Suppressor macrophage treated with lipopolysaccharide for 4 hours (primary cell): ENCODE results near the gene LRRC58.
"Not testable (repeated sequence)": the region's sequence is repeated elsewhere in the genome, so short reads cannot be mapped to it uniquely, and the experiment has no call there.

Source experiments
- DNase-seq: peaks from one replicate; pipeline ENCODE4 v3.0.0-alpha.2; 2020

Gene LRRC58

GRCh38 chr3:120348991-120349854 lies at the start of gene LRRC58:
Gene LRRC58, minus strand, starts transcription at chr3:120349354. Its CDS starts 111 bp downstream, at chr3:120349243.
- DNase-seq, result peak; percentile 97

- DNase-seq, result no peak
These were observed 47.3 kb upstream of the LRRC58 start for GRCh38 chr3:120396469-120396868.

- no peak for DNase-seq
These were observed 45.2 kb upstream of the LRRC58 start for GRCh38 chr3:120394347-120394746.

- no peak for DNase-seq
These were observed 44.6 kb upstream of the LRRC58 start for GRCh38 chr3:120393761-120394160.

GRCh38 chr3:120393243-120393642 lies 44.1 kb upstream of the LRRC58 start:
- no peak for DNase-seq

GRCh38 chr3:120382941-120383447 lies 33.8 kb upstream of the LRRC58 start:
- DNase-seq, result no peak

GRCh38 chr3:120381503-120381902 lies 32.3 kb upstream of the LRRC58 start:
- DNase-seq, result no peak

GRCh38 chr3:120377948-120378347 lies 28.8 kb upstream of the LRRC58 start:
- not testable (repeated sequence) for DNase-seq

- DNase-seq, result no peak
These were observed 21.3 kb upstream of the LRRC58 start for GRCh38 chr3:120370463-120370862.

- DNase-seq, result no peak
These were observed 19.9 kb upstream of the LRRC58 start for GRCh38 chr3:120369037-120369467.

- DNase-seq, result no peak
These were observed 19.0 kb upstream of the LRRC58 start for GRCh38 chr3:120368172-120368571.

- no peak for DNase-seq
These were observed 15.7 kb upstream of the LRRC58 start for GRCh38 chr3:120364821-120365220.

- DNase-seq, result no peak
These were observed 14.9 kb upstream of the LRRC58 start for GRCh38 chr3:120364101-120364500.

GRCh38 chr3:120357807-120358206 lies 8.7 kb upstream of the LRRC58 start:
- DNase-seq, result no peak

GRCh38 chr3:120355486-120355885 lies 6.3 kb upstream of the LRRC58 start:
- no peak for DNase-seq

- DNase-seq, result no peak
These were observed 4.3 kb upstream of the LRRC58 start for GRCh38 chr3:120353463-120353862.

GRCh38 chr3:120352017-120352416 lies 2.9 kb upstream of the LRRC58 start:
- DNase-seq, result no peak

GRCh38 chr3:120350401-120350941 lies 1.3 kb upstream of the LRRC58 start:
- DNase-seq, result peak; percentile 21

GRCh38 chr3:120349855-120350125 lies 636 bp upstream of the LRRC58 start:
- no peak for DNase-seq

GRCh38 chr3:120348065-120348990 lies 826 bp downstream of the LRRC58 start:
- peak; percentile 36 for DNase-seq

GRCh38 chr3:120344349-120344748 lies 4.8 kb downstream of the LRRC58 start:
- DNase-seq, result no peak

- DNase-seq, result no peak
These were observed 7.4 kb downstream of the LRRC58 start for GRCh38 chr3:120341658-120342346.

- DNase-seq, result no peak
These were observed 9.8 kb downstream of the LRRC58 start for GRCh38 chr3:120339362-120339761.
